Fibroblast of lung (primary cell): ENCODE data around the gene LATS2. TPM values are rescaled to one million over a fixed set of nuclear protein-coding genes. Genes with fewer than 3 reads are reported as not detected.

Source experiments
- DNase-seq, 2 donors: peaks; one replicate each; pipeline versions ENCODE4 v3.0.0 to v3.0.0-alpha.2; 2010; ENCODE audit warnings: low read depth in 2 of 2
- H2AFZ ChIP-seq: 2 replicates; pipeline ENCODE4 v1.5.1; 2012; ENCODE audit warnings: low read length, control low read depth, inconsistent platforms
- H3K27ac ChIP-seq: 2 replicates; pipeline ENCODE4 v1.5.1; 2011; ENCODE audit warnings: low read length, control low read depth; ENCODE audit not compliant: insufficient read depth
- H3K27me3 ChIP-seq: 2 replicates; pipeline ENCODE4 v1.5.1; 2011; ENCODE audit warnings: mild to moderate bottlenecking, low read length; ENCODE audit not compliant: control insufficient read depth, insufficient read depth
- H3K36me3 ChIP-seq: 2 replicates; pipeline ENCODE4 v1.5.1; 2011; ENCODE audit warnings: low read length; ENCODE audit not compliant: control insufficient read depth, insufficient read depth
- H3K4me1 ChIP-seq: 2 replicates; pipeline ENCODE4 v1.5.1; 2011; ENCODE audit warnings: low read length; ENCODE audit not compliant: control insufficient read depth, insufficient read depth; ENCODE audit errors: extremely low read depth
- H3K4me2 ChIP-seq: 2 replicates; pipeline ENCODE4 v1.5.1; 2011; ENCODE audit warnings: low read length, control low read depth; ENCODE audit not compliant: insufficient read depth; ENCODE audit errors: extremely low read depth
- H3K4me3 ChIP-seq, 4 experiments: fragments of 200-600 bp in 1 of 4; sonication (generic) in 1 of 4; replicated peaks in 1 of 4; 2 replicates each; pipeline ENCODE4 v1.5.1; 2011 to 2016; ENCODE audit warnings: low read length in 4 of 4, low read depth in 3 of 4, mild to moderate bottlenecking in 3 of 4, control low read depth in 2 of 4, inconsistent platforms in 1 of 4, mixed read lengths in 1 of 4; ENCODE audit not compliant: insufficient read depth in 1 of 4; ENCODE audit errors: control extremely low read depth in 1 of 4
- H3K79me2 ChIP-seq: 2 replicates; pipeline ENCODE4 v1.5.1; 2012; ENCODE audit warnings: mild to moderate bottlenecking, low read length, inconsistent platforms; ENCODE audit not compliant: control insufficient read depth, insufficient read depth
- H3K9ac ChIP-seq: 2 replicates; pipeline ENCODE4 v1.5.1; 2011; ENCODE audit warnings: mild to moderate bottlenecking, low read length, control low read depth; ENCODE audit not compliant: insufficient read depth
- H3K9me3 ChIP-seq: 2 replicates; pipeline ENCODE4 v1.5.1; 2012; ENCODE audit warnings: low read depth, low read length; ENCODE audit not compliant: control insufficient read depth, insufficient read depth
- H4K20me1 ChIP-seq: 2 replicates; pipeline ENCODE4 v1.5.1; 2011; ENCODE audit warnings: low read length; ENCODE audit not compliant: control insufficient read depth, insufficient read depth; ENCODE audit errors: extremely low read depth
- CTCF ChIP-seq, 2 donors: IDR thresholded peaks in 1 of 2; conservative IDR thresholded peaks in 1 of 2; 1 replicate in 1 of 2; 2 replicates in 1 of 2; pipeline ENCODE4 v1.5.1; 2011 to 2012; ENCODE audit warnings: low read length in 2 of 2, control low read depth in 1 of 2, inconsistent platforms in 1 of 2, low read depth in 1 of 2, mild to moderate bottlenecking in 1 of 2
- EZH2 ChIP-seq: IDR thresholded peaks from 2 replicates; pipeline ENCODE4 v1.5.1; 2012; ENCODE audit warnings: low read length, control low read depth, mild to moderate bottlenecking; ENCODE audit errors: missing control alignments
- polyA plus RNA-seq, 2 donors: library from polyadenylated mRNA; depleted of rRNA in 1 of 2; stranded (reverse) in 1 of 2; unstranded in 1 of 2; fragments of >200 nt; gene quantifications; 2 replicates each; pipeline ENCODE4 v1.2.1, GENCODE V29; 2011 to 2012; ENCODE audit warnings: missing spikeins in 1 of 2
- total RNA-seq: library from RNA; depleted of rRNA; stranded (reverse); fragments of >200 nt; gene quantifications from 2 replicates; pipeline ENCODE4 v1.2.1, GENCODE V29; 2014

Gene LATS2
- total and polyA plus RNA-seq, 2 donors (not counting 1 experiment from before 2014, with no cell fraction given), result 16.2 to 32.0 TPM

- Histone ChIP-seq H2AFZ (no peak overlapping the region), H3K27ac (no peak overlapping the region), H3K4me1 (no peaks in the 10 kb centered on the region), H3K4me3 (no peak overlapping the region), H4K20me1 (no peaks in the 10 kb centered on the region), H3K9ac (no peak overlapping the region), H3K27me3 (no peaks in the 10 kb centered on the region), H3K79me2 (peaks cover 8% of the 10 kb centered on the region), H3K4me2 (no peak overlapping the region), H3K9me3 (no peaks in the 10 kb centered on the region), H3K36me3 (peaks cover 24% of the 10 kb centered on the region)
- no peak for DNase-seq
- TF ChIP-seq CTCF (conservative IDR thresholded peaks at IDR 0.05 in 1 of 2, IDR thresholded peaks at IDR 0.05 in 1 of 2; ENCODE audit: low read depth in 1 of 2, low read length in 2 of 2) (no peak), EZH2 (no peak)
These were observed 81.0 kb downstream of the LATS2 start for GRCh38 chr13:20980430-20980829.

DNA sequence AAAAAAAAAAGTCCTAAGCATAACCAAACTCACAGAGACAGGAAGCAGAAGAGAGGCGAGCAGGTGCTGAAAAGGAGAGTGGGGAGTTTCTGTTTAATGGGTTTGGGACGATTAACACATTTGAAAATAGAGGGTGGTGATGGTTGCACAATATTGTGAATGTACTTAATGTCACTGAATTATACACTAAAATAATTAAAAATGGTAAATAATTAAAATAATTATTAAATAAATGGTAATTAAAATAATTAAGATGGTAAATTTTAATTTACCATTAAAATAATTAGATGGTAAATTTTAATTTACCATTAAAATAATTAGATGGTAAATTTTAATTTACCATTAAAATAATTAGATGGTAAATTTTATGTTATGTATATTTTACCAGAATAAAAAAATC, 84.0 kb downstream of the LATS2 start:
- no peak overlapping the region for H3K4me3 ChIP-seq
- no peak for DNase-seq
- no peak overlapping the region for H3K4me2 ChIP-seq
- H3K79me2 ChIP-seq, result peaks cover 2% of the 10 kb centered on the region
- H3K36me3 ChIP-seq, result peaks cover 38% of the 10 kb centered on the region
- no peak overlapping the region for H3K27ac ChIP-seq
- no peak overlapping the region for H3K9ac ChIP-seq
- no peak overlapping the region for H2AFZ ChIP-seq
- no peaks in the 10 kb centered on the region for H3K4me1 ChIP-seq
- H4K20me1 ChIP-seq, result no peaks in the 10 kb centered on the region
- TF ChIP-seq CTCF (conservative IDR thresholded peaks at IDR 0.05 in 1 of 2, IDR thresholded peaks at IDR 0.05 in 1 of 2; ENCODE audit: low read depth in 1 of 2, low read length in 2 of 2) (no peak), EZH2 (no peak)
- no peaks in the 10 kb centered on the region for H3K27me3 ChIP-seq
- H3K9me3 ChIP-seq, result no peaks in the 10 kb centered on the region

DNA sequence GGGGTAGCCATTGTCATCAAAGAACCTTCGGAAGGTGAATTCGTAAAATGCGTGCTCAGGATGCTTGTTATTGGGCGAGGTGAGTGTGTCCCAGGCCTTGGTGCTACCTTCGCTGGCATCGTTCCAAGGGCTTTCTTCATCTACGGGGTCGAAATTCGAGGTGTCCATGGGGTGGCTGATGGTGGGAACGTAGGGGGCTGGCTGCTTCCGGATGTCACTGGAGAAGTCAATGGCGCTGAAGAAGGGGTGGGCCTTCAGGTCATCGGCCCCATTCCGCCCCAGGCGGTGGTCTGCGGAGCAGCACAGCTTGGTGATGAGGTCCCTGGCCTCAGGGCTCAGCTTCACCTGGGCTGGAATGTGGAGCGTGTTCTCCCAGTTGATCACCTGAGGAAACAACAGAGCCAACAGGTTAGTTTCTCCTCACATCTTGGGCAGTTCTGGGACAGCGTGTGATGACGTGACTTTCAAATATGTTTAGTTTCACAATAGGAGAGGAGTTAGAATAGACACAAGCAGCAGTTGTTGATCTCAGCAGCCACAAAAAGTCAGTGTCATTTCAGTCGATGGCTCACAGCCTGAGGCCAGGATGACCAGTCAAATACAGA, 86.3 kb downstream of the LATS2 start:
- no peaks in the 10 kb centered on the region for H3K27me3 ChIP-seq
- peaks cover 2% of the 10 kb centered on the region for H3K79me2 ChIP-seq
- DNase-seq, result no peak
- H3K9ac ChIP-seq, result no peak overlapping the region
- peaks cover 26% of the 10 kb centered on the region for H3K36me3 ChIP-seq
- no peak overlapping the region for H3K4me3 ChIP-seq
- no peaks in the 10 kb centered on the region for H3K4me1 ChIP-seq
- H3K4me2 ChIP-seq, result no peak overlapping the region
- TF ChIP-seq EZH2 (no peak), CTCF (conservative IDR thresholded peaks at IDR 0.05 in 1 of 2, IDR thresholded peaks at IDR 0.05 in 1 of 2; ENCODE audit: low read depth in 1 of 2, low read length in 2 of 2) (no peak)
- no peaks in the 10 kb centered on the region for H3K9me3 ChIP-seq
- no peak overlapping the region for H3K27ac ChIP-seq
- H2AFZ ChIP-seq, result no peak overlapping the region
- H4K20me1 ChIP-seq, result no peaks in the 10 kb centered on the region
